HG03135 (cell line): Measurements from ENCODE around the gene MTRR.
A peak's percentile ranks its signal among the peaks of the same experiment; 100 is the strongest.
"Not testable (repeated sequence)": the region's sequence is repeated elsewhere in the genome, so short reads cannot be mapped to it uniquely, and the experiment has no call there.

Source experiments
- ATAC-seq: cut with Tn5 transposase; IDR thresholded peaks from one replicate; pipeline ENCODE4 v1.9.1; 2021; ENCODE audit warnings: mild to moderate bottlenecking, moderate library complexity; ENCODE audit not compliant: unreplicated experiment

MTRR gene

GRCh38 chr5:7894439-7894838 is 25.5 kb downstream of the MTRR start:
- ATAC-seq: no peak

GRCh38 chr5:7894860-7895259 is 25.9 kb downstream of the MTRR start:
- peak; percentile 99 for ATAC-seq

GRCh38 chr5:7897014-7897600 is 28.2 kb downstream of the MTRR start:
- ATAC-seq: no peak

- no peak for ATAC-seq
These were observed 33.3 kb downstream of the MTRR start for GRCh38 chr5:7902201-7902600.

- ATAC-seq: no peak
These were observed 34.0 kb downstream of the MTRR start for GRCh38 chr5:7902666-7903625.

- no peak for ATAC-seq
These were observed 35.2 kb downstream of the MTRR start for GRCh38 chr5:7904170-7904569.

GRCh38 chr5:7907612-7908011 is 38.7 kb downstream of the MTRR start:
- no peak for ATAC-seq

- no peak for ATAC-seq
These were observed 39.4 kb downstream of the MTRR start for GRCh38 chr5:7908317-7908716.

- ATAC-seq: peak; percentile 46
These were observed 41.9 kb downstream of the MTRR start for GRCh38 chr5:7910738-7911428.

- ATAC-seq: not testable (repeated sequence)
These were observed 42.5 kb downstream of the MTRR start for GRCh38 chr5:7911429-7911771.

GRCh38 chr5:7916171-7916804 is 47.3 kb downstream of the MTRR start:
- ATAC-seq: no peak

GRCh38 chr5:7917130-7918123 is 48.5 kb downstream of the MTRR start:
- no peak for ATAC-seq

GRCh38 chr5:7925961-7926695 is 57.2 kb downstream of the MTRR start:
- ATAC-seq: no peak

- no peak for ATAC-seq
These were observed 57.8 kb downstream of the MTRR start for GRCh38 chr5:7926720-7927119.

GRCh38 chr5:7927466-7928375 is 58.8 kb downstream of the MTRR start:
- ATAC-seq: peak; percentile 89

- no peak for ATAC-seq
These were observed 61.1 kb downstream of the MTRR start for GRCh38 chr5:7930011-7930410.

- no peak for ATAC-seq
These were observed 72.7 kb downstream of the MTRR start for GRCh38 chr5:7941692-7942091.

GRCh38 chr5:7947301-7947700 is 78.4 kb downstream of the MTRR start:
- no peak for ATAC-seq
